Cardiac muscle cell (in vitro differentiated cells and primary cell): ENCODE results near the gene HNRNPC. TPM values are rescaled to one million over a fixed set of nuclear protein-coding genes. Genes with fewer than 3 reads are reported as not detected.
A peak's percentile ranks its signal among the peaks of the same experiment; 100 is the strongest.

ENCODE experiments used
- DNase-seq, 2 donors: peaks; one replicate each; pipeline versions ENCODE4 v3.0.0 to v3.0.0-alpha.2; 2010 to 2017; ENCODE audit warnings: low read depth in 1 of 2, low spot score in 1 of 2
- H3K27ac ChIP-seq: fragments of 200-600 bp; sonication (generic); 2 replicates; pipeline ENCODE4 v1.5.1; 2016
- H3K27me3 ChIP-seq: fragments of 200-600 bp; sonication (generic); 2 replicates; pipeline ENCODE4 v1.6.0; 2016; ENCODE audit warnings: control low read depth
- H3K36me3 ChIP-seq: fragments of 200-600 bp; sonication (generic); 2 replicates; pipeline ENCODE4 v1.5.1; 2016; ENCODE audit warnings: control low read depth
- H3K4me1 ChIP-seq: fragments of 200-600 bp; sonication (generic); 2 replicates; pipeline ENCODE4 v1.8.1; 2017; ENCODE audit warnings: low read depth, mild to moderate bottlenecking, mixed run types
- H3K4me3 ChIP-seq: fragments of 200-600 bp; sonication (generic); 2 replicates; pipeline ENCODE4 v1.5.1; 2016; ENCODE audit warnings: mild to moderate bottlenecking
- H3K9me3 ChIP-seq: fragments of 200-600 bp; sonication (generic); 2 replicates; pipeline ENCODE4 v1.5.1; 2017; ENCODE audit warnings: low read depth, mild to moderate bottlenecking, control low read depth
- polyA plus RNA-seq: library from polyadenylated mRNA; unstranded; fragments of >200 nt; fragmentation: Nextera tagmentation; extraction: Ambion mirVana; gene quantifications from 2 replicates; pipeline ENCODE4 v1.2.1, GENCODE V29; 2016
- total RNA-seq: library from RNA; depleted of rRNA; stranded (reverse); fragments of >200 nt; gene quantifications from 2 replicates; pipeline ENCODE4 v1.2.3, GENCODE V29; 2016
- TF ChIP-seq, protein P1 (sequence below): IDR thresholded peaks from 2 replicates; pipeline ENCODE4 v1.5.1; 2012; ENCODE audit warnings: low read depth, mild to moderate bottlenecking, low read length

The HNRNPC gene
- total and polyA plus RNA-seq, 2 experiments from 2014 or later, result 650 to 928 TPM

DNA sequence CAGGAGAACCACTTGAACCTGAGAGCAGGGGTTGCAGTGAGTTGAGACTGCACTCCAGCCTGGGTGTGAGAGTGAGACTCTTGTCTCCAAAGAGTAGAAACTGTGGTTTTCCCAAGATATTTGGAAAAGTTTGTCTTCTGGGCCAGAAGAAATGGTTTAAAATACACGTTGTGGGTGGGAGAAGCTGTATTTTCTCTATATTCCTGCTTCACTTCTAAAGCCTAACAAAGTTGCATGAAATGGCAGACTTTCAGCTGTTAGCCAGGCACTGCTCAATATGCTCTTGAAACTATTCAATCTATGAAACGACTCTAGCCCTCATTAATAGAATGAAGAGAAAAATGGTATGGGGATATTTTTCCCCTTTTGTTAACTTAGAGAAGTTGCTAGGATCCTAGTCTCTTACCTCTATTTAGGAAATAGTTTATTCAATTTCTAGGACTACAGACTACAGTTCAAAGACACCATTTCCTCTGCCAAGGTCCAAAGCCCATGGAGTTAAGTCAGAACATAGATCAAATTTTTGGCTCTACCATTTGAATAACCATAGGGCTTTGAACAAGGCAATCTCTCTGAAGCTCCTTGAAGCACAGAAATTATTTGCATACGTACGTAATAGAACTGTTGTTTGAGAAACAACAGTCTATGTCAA, 64.1 kb downstream of the HNRNPC start:
- H3K9me3 ChIP-seq, result no peaks in the 10 kb centered on the region
- no peaks in the 10 kb centered on the region for H3K27me3 ChIP-seq
- H3K4me3 ChIP-seq, result no peak overlapping the region
- H3K27ac ChIP-seq, result peak overlapping the region; percentile 63
- H3K36me3 ChIP-seq, result peaks cover 29% of the 10 kb centered on the region
- DNase-seq, result no peak
- TF ChIP-seq, protein P1, sequence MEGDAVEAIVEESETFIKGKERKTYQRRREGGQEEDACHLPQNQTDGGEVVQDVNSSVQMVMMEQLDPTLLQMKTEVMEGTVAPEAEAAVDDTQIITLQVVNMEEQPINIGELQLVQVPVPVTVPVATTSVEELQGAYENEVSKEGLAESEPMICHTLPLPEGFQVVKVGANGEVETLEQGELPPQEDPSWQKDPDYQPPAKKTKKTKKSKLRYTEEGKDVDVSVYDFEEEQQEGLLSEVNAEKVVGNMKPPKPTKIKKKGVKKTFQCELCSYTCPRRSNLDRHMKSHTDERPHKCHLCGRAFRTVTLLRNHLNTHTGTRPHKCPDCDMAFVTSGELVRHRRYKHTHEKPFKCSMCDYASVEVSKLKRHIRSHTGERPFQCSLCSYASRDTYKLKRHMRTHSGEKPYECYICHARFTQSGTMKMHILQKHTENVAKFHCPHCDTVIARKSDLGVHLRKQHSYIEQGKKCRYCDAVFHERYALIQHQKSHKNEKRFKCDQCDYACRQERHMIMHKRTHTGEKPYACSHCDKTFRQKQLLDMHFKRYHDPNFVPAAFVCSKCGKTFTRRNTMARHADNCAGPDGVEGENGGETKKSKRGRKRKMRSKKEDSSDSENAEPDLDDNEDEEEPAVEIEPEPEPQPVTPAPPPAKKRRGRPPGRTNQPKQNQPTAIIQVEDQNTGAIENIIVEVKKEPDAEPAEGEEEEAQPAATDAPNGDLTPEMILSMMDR, result no peak
- H3K4me1 ChIP-seq, result peaks cover 7% of the 10 kb centered on the region

DNA sequence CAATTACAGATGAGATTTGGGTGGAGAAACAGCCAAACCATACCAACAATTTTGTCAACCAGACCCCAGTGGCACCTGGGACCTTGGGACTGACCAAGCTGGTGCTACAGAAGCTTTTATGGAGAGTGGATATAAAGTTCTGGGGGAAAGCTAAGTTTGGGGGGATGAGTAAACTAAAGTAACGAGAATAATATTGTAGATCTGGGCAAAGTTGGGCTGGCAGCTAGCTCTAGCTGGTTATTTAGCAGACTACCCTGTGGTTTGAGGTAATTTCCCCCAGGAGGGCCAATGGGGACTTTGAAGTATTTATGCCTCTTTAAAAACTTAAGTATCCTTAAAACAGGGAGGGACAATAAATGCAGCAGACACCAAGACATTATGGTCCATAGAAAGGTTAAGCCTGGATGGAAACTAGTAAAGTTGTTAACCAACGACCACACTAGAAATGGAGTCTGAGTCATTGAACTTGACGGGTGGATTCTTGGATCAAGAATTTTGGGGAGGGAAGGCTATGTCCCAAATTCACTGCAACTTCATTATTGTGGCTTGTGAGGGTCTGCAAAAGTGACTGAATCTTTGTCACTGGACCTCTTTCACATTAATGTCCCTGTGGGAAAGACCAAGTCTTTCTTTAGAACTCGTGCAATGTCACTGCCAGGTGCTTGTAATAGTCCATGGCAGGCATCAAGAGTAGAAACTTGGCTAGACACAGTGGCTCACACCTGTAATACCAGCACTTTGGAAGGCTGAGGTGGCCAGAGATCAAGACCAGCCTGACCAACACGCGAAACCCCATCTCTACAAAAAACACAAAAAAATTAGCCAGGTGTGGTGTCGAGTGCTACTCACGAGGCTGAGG, 64.8 kb downstream of the HNRNPC start:
- TF ChIP-seq, protein P1, result no peak
- DNase-seq, result no peak
- Histone ChIP-seq H3K4me1 (peaks cover 7% of the 10 kb centered on the region), H3K9me3 (no peaks in the 10 kb centered on the region), H3K27ac (peak overlapping the region; percentile 63), H3K27me3 (no peaks in the 10 kb centered on the region), H3K36me3 (peaks cover 21% of the 10 kb centered on the region), H3K4me3 (no peak overlapping the region)

DNA sequence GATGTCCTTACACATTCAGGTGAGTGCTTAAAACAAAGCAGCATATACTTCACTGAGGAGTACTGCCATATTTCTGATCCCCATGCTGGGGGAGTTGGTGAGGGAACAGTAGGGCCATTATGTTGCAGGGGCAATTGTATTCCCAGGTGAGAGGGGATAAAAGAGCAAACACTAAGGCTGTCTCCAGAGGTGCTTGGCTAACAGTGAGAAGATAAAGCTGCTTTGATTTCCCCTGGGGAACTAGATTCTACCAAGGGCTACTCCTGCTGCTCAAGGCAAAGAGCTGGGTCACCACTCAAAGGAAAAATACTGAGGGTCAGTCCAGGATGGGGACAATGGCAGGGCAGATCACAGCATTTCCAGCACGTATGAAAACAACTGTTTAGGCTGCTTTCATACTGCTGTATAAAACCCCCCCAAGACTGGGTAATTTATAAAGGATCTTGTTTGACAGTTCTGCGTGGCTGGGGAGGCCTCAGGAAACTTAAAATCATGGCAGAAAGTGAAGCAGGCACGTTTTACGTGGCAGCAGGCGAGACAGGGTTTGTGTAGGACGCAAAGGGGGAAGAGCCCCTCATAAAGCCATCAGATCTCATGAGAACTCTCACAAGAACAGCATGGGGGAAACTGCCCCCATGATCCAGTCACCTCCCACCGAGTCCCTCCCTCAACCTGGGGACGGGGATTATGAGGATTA, 65.6 kb downstream of the HNRNPC start:
- no peaks in the 10 kb centered on the region for H3K27me3 ChIP-seq
- TF ChIP-seq, protein P1, result no peak
- H3K9me3 ChIP-seq, result no peaks in the 10 kb centered on the region
- no peak overlapping the region for H3K4me3 ChIP-seq
- H3K36me3 ChIP-seq, result peaks cover 14% of the 10 kb centered on the region
- peaks cover 7% of the 10 kb centered on the region for H3K4me1 ChIP-seq
- H3K27ac ChIP-seq, result peak overlapping the region; percentile 63
- no peak for DNase-seq

DNA sequence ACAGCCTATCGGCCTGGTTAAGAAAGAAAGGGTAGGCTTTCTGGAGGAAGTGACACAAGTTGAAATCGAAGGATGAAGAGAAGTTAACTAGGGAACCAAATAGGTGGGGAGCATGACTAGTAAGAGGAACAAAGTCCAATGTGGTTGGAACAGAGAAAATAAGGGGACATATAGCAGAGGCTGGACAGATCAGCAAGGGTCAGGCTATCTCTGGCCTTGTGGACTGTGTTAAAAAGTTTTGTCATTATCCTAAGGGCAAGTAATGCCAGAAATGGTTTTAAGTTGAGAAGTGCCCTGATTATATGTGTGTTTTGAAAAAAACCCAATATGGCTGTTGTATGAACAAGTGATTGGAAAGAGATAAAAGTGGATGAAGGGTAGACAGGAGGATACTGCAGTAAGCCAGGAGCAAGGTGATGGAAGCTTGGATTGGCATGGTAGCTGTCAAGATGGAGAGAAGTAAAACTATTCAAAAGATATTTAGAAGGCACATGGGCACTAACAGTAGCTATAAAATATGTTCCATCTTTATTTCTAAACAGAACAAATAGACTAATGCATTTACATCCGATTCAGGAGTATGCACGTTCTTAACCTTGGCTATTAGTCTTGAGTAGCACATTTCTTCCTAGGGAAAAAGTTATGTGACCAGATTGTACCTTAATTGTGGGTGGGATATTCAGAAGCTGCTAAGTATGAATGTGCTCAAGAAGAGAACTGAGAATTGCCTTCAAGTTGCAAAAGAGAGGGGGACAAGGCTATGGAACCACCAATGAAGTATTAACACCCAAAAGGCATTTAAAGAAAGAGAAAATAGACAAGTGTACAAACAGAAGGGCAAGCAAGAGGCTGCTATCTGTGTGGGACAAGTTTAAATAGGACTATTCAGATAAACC, 66.5 kb downstream of the HNRNPC start:
- Histone ChIP-seq H3K9me3 (no peaks in the 10 kb centered on the region), H3K36me3 (peaks cover 5% of the 10 kb centered on the region), H3K4me3 (no peak overlapping the region), H3K27me3 (no peaks in the 10 kb centered on the region), H3K4me1 (peaks cover 7% of the 10 kb centered on the region), H3K27ac (peak overlapping the region; percentile 63)
- TF ChIP-seq, protein P1, result no peak
- DNase-seq, result no peak
